Mucosa of descending colon (tissue), 3 donors: ENCODE results near the gene PHLPP1. TPM values are rescaled to one million over a fixed set of nuclear protein-coding genes. Genes with fewer than 3 reads are reported as not detected.

ENCODE experiments used
- ATAC-seq: fragments of 200-7000 bp; cut with Tn5 transposase; one replicate; pipeline ENCODE4 v1.9.1; 2020; ENCODE audit warnings: mild to moderate bottlenecking, moderate library complexity
- DNase-seq, 3 donors: peaks; one replicate each; pipeline ENCODE4 v3.0.0-alpha.2; 2020
- H3K36me3 ChIP-seq: fragments of 200-600 bp; one replicate; pipeline ENCODE4 v1.8.0; 2021; ENCODE audit warnings: low read depth, mild to moderate bottlenecking
- H3K4me1 ChIP-seq: fragments of 200-600 bp; one replicate; pipeline ENCODE4 v1.8.0; 2021; ENCODE audit warnings: low read depth, mild to moderate bottlenecking
- H3K4me3 ChIP-seq: fragments of 200-600 bp; one replicate; pipeline ENCODE4 v1.8.0; 2021; ENCODE audit warnings: mild to moderate bottlenecking
- H3K9me3 ChIP-seq: fragments of 200-600 bp; one replicate; pipeline ENCODE4 v1.8.0; 2021; ENCODE audit warnings: mild to moderate bottlenecking
- CTCF ChIP-seq: fragments of 200-600 bp; IDR thresholded peaks from one replicate; pipeline ENCODE4 v1.8.0; 2022; ENCODE audit warnings: antibody characterized with exemption, mild to moderate bottlenecking
- intact Hi-C, 2 donors: fragments of 100-400 bp; cut with DNase I in 1 of 2; cut with micrococcal nuclease in 1 of 2; formaldehyde crosslinking; loops; one replicate each; pipeline versions ENCODE4 v1.11.0 to v1.11.1; 2022; cut with DNase I, micrococcal nuclease
- total RNA-seq, 3 donors: library from RNA; stranded (reverse); fragmentation: NEBNext Ultra II Directional in 2 of 3; extraction: Animal tissue kit (Norgen Biotek cat#: 25700) in 2 of 3; gene quantifications; one replicate each; pipeline versions ENCODE4 v1.2.1 to v1.2.4, GENCODE V29; 2021 to 2023
- donor health status: DM: no; HTN: no; CAD: no; lungs with moderate emphysema.
- donor health status: DM: no; HTN: no; CAD: no.
- donor health status: DM: no; HTN: yes; CAD: no.

Gene PHLPP1
- total RNA-seq, 3 donors from 2014 or later = 17.9 to 28.9 (median 19.7) TPM

GRCh38 chr18:63007231-63007630 lies 291.9 kb downstream of the PHLPP1 start:
- H3K36me3 ChIP-seq = no peaks in the 10 kb centered on the region
- H3K9me3 ChIP-seq = no peaks in the 10 kb centered on the region
- intact Hi-C loops = no loop called here
- no peak for ATAC-seq
- H3K4me1 ChIP-seq = no peaks in the 10 kb centered on the region
- TF ChIP-seq CTCF = no peak
- H3K4me3 ChIP-seq = no peak overlapping the region
- DNase-seq = no peak

- Histone ChIP-seq H3K36me3 (no peaks in the 10 kb centered on the region), H3K4me1 (no peaks in the 10 kb centered on the region), H3K4me3 (no peak overlapping the region), H3K9me3 (no peaks in the 10 kb centered on the region)
- DNase-seq = peak in 1 of 3 donors; percentile 71
- intact Hi-C loops = loop anchor here in 1 of 2 donors (5.0 to 10.0 kb wide), 2 partner anchors 309 to 421 kb away; no protein-coding TSS in a partner anchor
- peak; percentile 70 for ATAC-seq
- peak; percentile 48 for TF ChIP-seq CTCF
These were observed 300.9 kb downstream of the PHLPP1 start for GRCh38 chr18:63016270-63016669.

GRCh38 chr18:63017076-63017475 lies 301.7 kb downstream of the PHLPP1 start:
- no peaks in the 10 kb centered on the region for H3K36me3 ChIP-seq
- H3K9me3 ChIP-seq = no peaks in the 10 kb centered on the region
- no peak overlapping the region for H3K4me3 ChIP-seq
- H3K4me1 ChIP-seq = no peaks in the 10 kb centered on the region
- DNase-seq (no peak), ATAC-seq (no peak)
- no peak for TF ChIP-seq CTCF
- intact Hi-C loops = loop anchor here in 1 of 2 donors (5.0 to 10.0 kb wide), 2 partner anchors 308 to 420 kb away; no protein-coding TSS in a partner anchor

GRCh38 chr18:63017977-63018376 lies 302.6 kb downstream of the PHLPP1 start:
- ATAC-seq = no peak
- TF ChIP-seq CTCF = no peak

GRCh38 chr18:63022429-63023022 lies 307.2 kb downstream of the PHLPP1 start:
- no peaks in the 10 kb centered on the region for H3K9me3 ChIP-seq
- intact Hi-C loops = no loop called here
- no peak overlapping the region for H3K4me3 ChIP-seq
- no peaks in the 10 kb centered on the region for H3K4me1 ChIP-seq
- ATAC-seq (no peak), DNase-seq (no peak)
- TF ChIP-seq CTCF = no peak
- no peaks in the 10 kb centered on the region for H3K36me3 ChIP-seq

More at GRCh38 chr18:63017977-63018376, 302.6 kb downstream of the PHLPP1 start:
- H3K9me3 ChIP-seq = no peaks in the 10 kb centered on the region
- H3K4me1 ChIP-seq = no peaks in the 10 kb centered on the region
- intact Hi-C loops = loop anchor here in 1 of 2 donors (5.0 to 10.0 kb wide), 2 partner anchors 307 to 419 kb away; no protein-coding TSS in a partner anchor
- no peak overlapping the region for H3K4me3 ChIP-seq
- DNase-seq = no peak
- no peaks in the 10 kb centered on the region for H3K36me3 ChIP-seq
